ENCODE measurements around the gene CTDSPL. TPM values are rescaled to one million over a fixed set of nuclear protein-coding genes. Genes with fewer than 3 reads are reported as not detected.

The CTDSPL gene
- total and polyA plus RNA-seq, 7 donors: 2.7 to 24.6 (median 6.8) TPM

- peaks cover 0 to 2% (median 0%) of the 10 kb centered on the region in 3 donors for H3K27me3 ChIP-seq (ENCODE audit: insufficient read depth in 3 of 3, low read length in 2 of 3)
- H3K27ac ChIP-seq: no peak overlapping the region
- intact Hi-C loops (cut with DNase I): no loop called here
- no peak for TF ChIP-seq CTCF (IDR thresholded peaks at IDR 0.05)
- H3K9me3 ChIP-seq: no peaks in the 10 kb centered on the region
- DNase-seq: no peak
- 80 to 84% (median 84%) methylated on average over 2 of the region's 2 CpGs for WGBS, 3 donors
- H3K4me1 ChIP-seq: no peaks in the 10 kb centered on the region
- H3K36me3 ChIP-seq (ENCODE audit: insufficient read depth in 1 of 2, low read depth in 1 of 2): no peaks in the 10 kb centered on the region
- no peak for ATAC-seq
- no peak overlapping the region for H3K4me3 ChIP-seq
Observed at GRCh38 chr3:37816271-37816670, 45.4 kb upstream of the CTDSPL start.

GRCh38 chr3:37819591-37819990 is 42.1 kb upstream of the CTDSPL start:
- DNase-seq: no peak
- peaks cover 0 to 2% (median 0%) of the 10 kb centered on the region in 3 donors for H3K27me3 ChIP-seq (ENCODE audit: insufficient read depth in 3 of 3, low read length in 2 of 3)
- TF ChIP-seq CTCF (IDR thresholded peaks at IDR 0.05): no peak
- H3K4me1 ChIP-seq: no peaks in the 10 kb centered on the region
- 77 to 86% (median 78%) methylated on average over 3 of the region's 3 CpGs for WGBS, 3 donors
- intact Hi-C loops (cut with DNase I): no loop called here
- no peaks in the 10 kb centered on the region for H3K36me3 ChIP-seq (ENCODE audit: insufficient read depth in 1 of 2, low read depth in 1 of 2)
- H3K27ac ChIP-seq: no peak overlapping the region
- no peak overlapping the region for H3K4me3 ChIP-seq
- H3K9me3 ChIP-seq: no peaks in the 10 kb centered on the region
- ATAC-seq: no peak

DNA sequence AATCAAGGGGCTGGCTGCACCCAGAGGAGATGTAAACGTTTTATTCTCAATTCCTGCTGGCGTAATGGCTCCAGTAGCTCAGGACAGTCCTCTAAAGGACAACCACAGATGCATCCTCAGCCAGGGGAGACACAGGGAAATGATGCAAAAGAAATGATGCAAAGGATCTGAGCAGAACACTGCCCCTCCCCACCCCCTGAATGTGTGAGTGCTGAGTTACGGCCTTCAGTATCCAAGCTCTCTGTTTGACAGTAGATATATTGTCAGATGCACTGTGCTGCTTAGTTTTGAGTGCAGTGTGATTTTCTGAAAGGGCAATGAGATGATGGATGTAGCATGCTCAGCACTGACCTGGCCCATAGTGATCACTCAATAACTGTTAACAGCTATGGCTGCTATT is 41.4 kb upstream of the CTDSPL start:
- Histone ChIP-seq H3K4me3 (no peak overlapping the region), H3K9me3 (no peaks in the 10 kb centered on the region), H3K36me3 (ENCODE audit: insufficient read depth in 1 of 2, low read depth in 1 of 2) (no peaks in the 10 kb centered on the region), H3K27me3 (ENCODE audit: insufficient read depth in 3 of 3, low read length in 2 of 3) (peaks cover 0 to 2% (median 0%) of the 10 kb centered on the region in 3 donors), H3K27ac (no peak overlapping the region), H3K4me1 (peaks cover 4% of the 10 kb centered on the region)
- DNase-seq: no peak
- WGBS, 3 donors: 77 to 81% (median 77%) methylated on average over 3 of the region's 3 CpGs
- intact Hi-C loops (cut with DNase I): no loop called here
- TF ChIP-seq CTCF (IDR thresholded peaks at IDR 0.05): no peak
- ATAC-seq: no peak

DNA sequence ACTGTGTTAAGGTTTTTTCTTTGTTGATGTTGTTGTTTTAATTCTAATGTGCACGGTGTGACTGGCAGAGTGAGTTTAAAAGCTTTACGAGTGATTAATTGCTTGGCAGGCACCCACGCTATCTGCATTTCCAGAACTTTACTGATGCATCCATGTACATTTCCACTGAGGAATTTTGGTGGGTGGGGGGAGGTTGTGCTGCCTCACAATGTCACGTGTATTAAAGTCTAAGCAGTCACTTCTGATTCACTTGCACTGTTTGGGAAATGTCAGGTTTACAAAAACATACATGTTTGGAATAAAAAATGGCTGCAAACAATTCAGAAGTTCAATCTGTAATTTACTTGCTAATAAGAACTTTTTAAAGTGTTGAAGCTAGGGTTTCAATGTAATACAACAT is 38.5 kb upstream of the CTDSPL start:
- ATAC-seq (no peak), DNase-seq (no peak)
- Histone ChIP-seq H3K27ac (no peak overlapping the region), H3K27me3 (ENCODE audit: insufficient read depth in 3 of 3, low read length in 2 of 3) (peaks cover 0 to 2% (median 0%) of the 10 kb centered on the region in 3 donors), H3K36me3 (ENCODE audit: insufficient read depth in 1 of 2, low read depth in 1 of 2) (no peaks in the 10 kb centered on the region), H3K9me3 (no peaks in the 10 kb centered on the region), H3K4me1 (peaks cover 5% of the 10 kb centered on the region), H3K4me3 (no peak overlapping the region)
- no peak for TF ChIP-seq CTCF (IDR thresholded peaks at IDR 0.05)
- WGBS, 3 donors: 79 to 83% (median 81%) methylated on average over 4 of the region's 4 CpGs
- intact Hi-C loops (cut with DNase I): no loop called here

All from psoas muscle (tissue), 8 donors.